Measurements from ENCODE around the gene CXCL1.

GRCh38 chr4:73855406-73855805 lies 13.8 kb upstream of the CXCL1 start:
- no peak for TF ChIP-seq POLR2AphosphoS5 (IDR thresholded peaks at IDR 0.05; ENCODE audit: low read depth, low read length)
- no peak for TF ChIP-seq POLR2A (IDR thresholded peaks at IDR 0.05; ENCODE audit: low read depth, low read length)
- TF ChIP-seq TAF1 (IDR thresholded peaks at IDR 0.05; ENCODE audit: low read depth, low read length) = no peak
- no peak for TF ChIP-seq SPI1 (IDR thresholded peaks at IDR 0.05; ENCODE audit: low read depth, low read length)

Data from GM12891 (cell line).